SKM-1 treated with dmso at 0.1 percent for 144 hours (cell line): Measurements from ENCODE around the gene TSEN54.

Experiments used
- DNase-seq: peaks from one replicate; lab custom pipeline; 2025; ENCODE audit not compliant: unreplicated experiment; lab: John Stamatoyannopoulos, UW

The TSEN54 gene

GRCh38 chr17:75488693-75489510 is 27.4 kb upstream of the TSEN54 start:
- DNase-seq: no peak

GRCh38 chr17:75489511-75489955 is 26.8 kb upstream of the TSEN54 start:
- no peak for DNase-seq

GRCh38 chr17:75490173-75490743 is 26.1 kb upstream of the TSEN54 start:
- no peak for DNase-seq

- no peak for DNase-seq
Observed at GRCh38 chr17:75490953-75491649, 25.2 kb upstream of the TSEN54 start.

GRCh38 chr17:75491680-75492079 is 24.6 kb upstream of the TSEN54 start:
- no peak for DNase-seq

- DNase-seq: no peak
Observed at GRCh38 chr17:75492555-75493168, 23.7 kb upstream of the TSEN54 start.

GRCh38 chr17:75493476-75494129 is 22.7 kb upstream of the TSEN54 start:
- DNase-seq: no peak

GRCh38 chr17:75494326-75494877 is 21.9 kb upstream of the TSEN54 start:
- DNase-seq: no peak

GRCh38 chr17:75496005-75496404 is 20.3 kb upstream of the TSEN54 start:
- DNase-seq: no peak

- DNase-seq: no peak
Observed at GRCh38 chr17:75498039-75498725, 18.1 kb upstream of the TSEN54 start.

GRCh38 chr17:75498726-75499213 is 17.6 kb upstream of the TSEN54 start:
- DNase-seq: no peak

GRCh38 chr17:75499313-75500022 is 16.9 kb upstream of the TSEN54 start:
- no peak for DNase-seq

- DNase-seq: no peak
Observed at GRCh38 chr17:75500419-75501216, 15.7 kb upstream of the TSEN54 start.

GRCh38 chr17:75501378-75502071 is 14.8 kb upstream of the TSEN54 start:
- DNase-seq: no peak

GRCh38 chr17:75502072-75502720 is 14.1 kb upstream of the TSEN54 start:
- no peak for DNase-seq

- DNase-seq: no peak
Observed at GRCh38 chr17:75502721-75503329, 13.5 kb upstream of the TSEN54 start.

GRCh38 chr17:75503337-75503950 is 12.9 kb upstream of the TSEN54 start:
- no peak for DNase-seq
